CD4-positive, CD25-positive, alpha-beta regulatory T cell (primary cell): ENCODE data around the gene COX6B1. TPM values are rescaled to one million over a fixed set of nuclear protein-coding genes. Genes with fewer than 3 reads are reported as not detected.

Experiments used
- ATAC-seq, 2 donors: fragments of 150-1000 bp; cut with Tn5 transposase; one replicate each; pipeline ENCODE4 v1.10.0; 2021; ENCODE audit warnings: low read depth in 2 of 2, moderate number of reproducible peaks in 2 of 2, moderate library complexity in 1 of 2
- DNase-seq, 3 donors: peaks; one replicate each; pipeline versions ENCODE4 v3.0.0 to v3.0.0-alpha.2; 2012 to 2022; ENCODE audit warnings: mixed read lengths in 1 of 3
- H3K27ac ChIP-seq: one replicate; pipeline ENCODE4 v1.7.0; 2013; ENCODE audit warnings: mild to moderate bottlenecking, low read length; ENCODE audit not compliant: insufficient read depth, poor library complexity, severe bottlenecking
- H3K27me3 ChIP-seq: one replicate; pipeline ENCODE4 v1.7.0; 2013; ENCODE audit warnings: low read length; ENCODE audit not compliant: control insufficient read depth, insufficient read depth
- H3K36me3 ChIP-seq: one replicate; pipeline ENCODE4 v1.7.0; 2013; ENCODE audit warnings: mild to moderate bottlenecking, low read length, moderate library complexity; ENCODE audit not compliant: control insufficient read depth, insufficient read depth
- H3K4me1 ChIP-seq: 2 replicates; pipeline ENCODE4 v1.7.0; 2013; ENCODE audit warnings: mild to moderate bottlenecking, low read length; ENCODE audit not compliant: insufficient read depth, control insufficient read depth, poor library complexity, severe bottlenecking
- H3K4me3 ChIP-seq: one replicate; pipeline ENCODE4 v1.7.0; 2013; ENCODE audit warnings: low read depth, mild to moderate bottlenecking, low read length, moderate library complexity
- H3K9me3 ChIP-seq, 2 experiments: 1 replicate in 1 of 2; 2 replicates in 1 of 2; pipeline ENCODE4 v1.7.0; 2013; ENCODE audit warnings: low read length in 2 of 2, mild to moderate bottlenecking in 1 of 2, moderate library complexity in 1 of 2; ENCODE audit not compliant: control insufficient read depth in 2 of 2
- H3K27ac Mint-ChIP-seq, 3 donors: one replicate each; pipeline ENCODE4 v1.8.0; 2020 to 2022; ENCODE audit warnings: mild to moderate bottlenecking in 3 of 3, mixed read lengths in 3 of 3, moderate library complexity in 2 of 3
- H3K27me3 Mint-ChIP-seq: one replicate; pipeline ENCODE4 v1.8.0; 2022; ENCODE audit warnings: mild to moderate bottlenecking, mixed read lengths
- H3K36me3 Mint-ChIP-seq: one replicate; pipeline ENCODE4 v1.8.0; 2020; ENCODE audit warnings: mixed read lengths
- H3K4me1 Mint-ChIP-seq, 4 donors: one replicate each; pipeline ENCODE4 v1.8.0; 2020 to 2022; ENCODE audit warnings: mixed read lengths in 4 of 4, mild to moderate bottlenecking in 1 of 4
- H3K4me3 Mint-ChIP-seq, 4 donors: one replicate each; pipeline ENCODE4 v1.8.0; 2020 to 2022; ENCODE audit warnings: mild to moderate bottlenecking in 4 of 4, mixed read lengths in 4 of 4, moderate library complexity in 3 of 4
- H3K9me3 Mint-ChIP-seq, 7 donors: one replicate each; pipeline ENCODE4 v1.8.0; 2020 to 2022; ENCODE audit warnings: mixed read lengths in 7 of 7, mild to moderate bottlenecking in 3 of 7, moderate library complexity in 2 of 7
- polyA plus RNA-seq, 4 donors: library from polyadenylated mRNA; unstranded; fragments of 300-500 nt; fragmentation: Illumina TruSeq; gene quantifications; one replicate each; pipeline ENCODE4 v1.2.3, GENCODE V29; 2021
- total RNA-seq: library from RNA; stranded (reverse); gene quantifications from one replicate; pipeline ENCODE4 v1.2.3, GENCODE V29; 2022

The COX6B1 gene
- total and polyA plus RNA-seq, 5 donors from 2014 or later, result 249 to 919 (median 910) TPM

- H3K36me3 ChIP-seq, result no peaks in the 10 kb centered on the region
- H3K9me3 Mint-ChIP-seq, result no peaks in the 10 kb centered on the region
- no peaks in the 10 kb centered on the region for H3K36me3 Mint-ChIP-seq
- peaks cover 12% of the 10 kb centered on the region for H3K4me1 ChIP-seq
- H3K27ac Mint-ChIP-seq, result peak overlapping the region; percentile 92 to 99 (median 98)
- no peaks in the 10 kb centered on the region for H3K9me3 ChIP-seq
- ATAC-seq (peak; percentile 100), DNase-seq (peak; percentile 93 to 99 (median 93))
- peaks cover 4% of the 10 kb centered on the region for H3K27me3 Mint-ChIP-seq
- peak overlapping the region; percentile 73 for H3K27ac ChIP-seq
- H3K4me3 Mint-ChIP-seq, result peak overlapping the region; percentile 85 to 98 (median 96)
- peak overlapping the region; percentile 67 for H3K4me3 ChIP-seq
- H3K27me3 ChIP-seq, result no peaks in the 10 kb centered on the region
- peaks cover 3 to 8% (median 6%) of the 10 kb centered on the region in 4 donors for H3K4me1 Mint-ChIP-seq
Observed at GRCh38 chr19:35702223-35703012, 54.3 kb downstream of the COX6B1 start.

DNA sequence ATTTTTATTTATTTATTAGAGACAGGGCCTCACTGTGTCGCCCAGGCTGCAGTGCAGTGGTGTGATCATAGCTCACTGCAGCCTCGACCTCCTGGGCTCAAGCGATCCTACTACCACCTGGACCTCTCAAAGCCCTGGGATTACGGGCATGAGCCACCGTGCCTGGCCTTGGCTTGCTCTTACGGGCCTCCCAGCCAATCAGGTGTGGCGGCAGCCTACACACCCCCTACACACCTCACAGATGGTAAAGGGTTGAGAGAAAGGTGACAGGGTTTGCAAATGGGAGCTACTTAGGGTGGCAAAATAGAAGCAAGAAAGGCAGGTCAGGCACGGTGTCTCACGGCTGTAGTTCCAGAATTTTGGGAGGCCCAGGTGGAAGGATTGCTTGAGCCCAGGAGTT is 55.2 kb downstream of the COX6B1 start:
- H3K4me1 ChIP-seq, result peaks cover 12% of the 10 kb centered on the region
- Mint-ChIP-seq H3K9me3 (no peaks in the 10 kb centered on the region), H3K27me3 (peaks cover 4% of the 10 kb centered on the region), H3K4me3 (peak overlapping the region in 2 of 4 donors; percentile 98), H3K4me1 (peaks cover 3 to 8% (median 6%) of the 10 kb centered on the region in 4 donors), H3K36me3 (no peaks in the 10 kb centered on the region), H3K27ac (no peak overlapping the region)
- no peaks in the 10 kb centered on the region for H3K9me3 ChIP-seq
- H3K27ac ChIP-seq, result no peak overlapping the region
- no peak overlapping the region for H3K4me3 ChIP-seq
- no peaks in the 10 kb centered on the region for H3K27me3 ChIP-seq
- DNase-seq (no peak), ATAC-seq (no peak)
- no peaks in the 10 kb centered on the region for H3K36me3 ChIP-seq

- DNase-seq (peak in 1 of 3 donors; percentile 20), ATAC-seq (no peak)
- no peak within 1 kb of the TSS for H3K4me3 ChIP-seq
- Mint-ChIP-seq H3K4me1 (peaks cover 3 to 10% (median 6%) of the 10 kb centered on the region in 4 donors), H3K36me3 (no peaks in the 10 kb centered on the region), H3K27me3 (peaks cover 4% of the 10 kb centered on the region), H3K4me3 (peak within 1 kb of the TSS in 1 of 4 donors; percentile 41), H3K27ac (no peak within 1 kb of the TSS), H3K9me3 (no peaks in the 10 kb centered on the region)
- no peaks in the 10 kb centered on the region for H3K9me3 ChIP-seq
- no peak within 1 kb of the TSS for H3K27ac ChIP-seq
- H3K27me3 ChIP-seq, result no peaks in the 10 kb centered on the region
- no peaks in the 10 kb centered on the region for H3K36me3 ChIP-seq
- peaks cover 12% of the 10 kb centered on the region for H3K4me1 ChIP-seq
Observed at GRCh38 chr19:35704218-35704617, 56.1 kb downstream of the COX6B1 start, which contains the start of gene ZBTB32. ZBTB32 (plus strand) TSS chr19:35704558; CDS start chr19:35714627, 10,069 bp downstream.

Other genes with a start within 250 kb of the COX6B1 start
- gene FFAR2, start 200.1 kb upstream of the COX6B1 start, total RNA-seq, result not detected
- not detected for gene FFAR2, start 200.1 kb upstream of the COX6B1 start, polyA plus RNA-seq
- not detected for gene KRTDAP, start 157.9 kb upstream of the COX6B1 start, total RNA-seq
- not detected for gene KRTDAP, start 157.9 kb upstream of the COX6B1 start, polyA plus RNA-seq
- gene DMKN, start 134.7 kb upstream of the COX6B1 start, total RNA-seq, result not detected
- gene DMKN, start 134.7 kb upstream of the COX6B1 start, polyA plus RNA-seq, result 1 to 10 TPM in 2 of 4 donors, under 1 TPM in 1, not detected in 1; 0.74 to 1.6 (median 1.0) TPM
- not detected for gene SBSN, start 120.0 kb upstream of the COX6B1 start, total RNA-seq
- gene SBSN, start 120.0 kb upstream of the COX6B1 start, polyA plus RNA-seq, result not detected
- not detected for gene GAPDHS, start 114.9 kb upstream of the COX6B1 start, total RNA-seq
- not detected for gene GAPDHS, start 114.9 kb upstream of the COX6B1 start, polyA plus RNA-seq
- gene TMEM147, start 102.7 kb upstream of the COX6B1 start, total RNA-seq, result 37.1 TPM
- 100 to 1,000 TPM; 155 to 179 (median 160) TPM for gene TMEM147, start 102.7 kb upstream of the COX6B1 start, polyA plus RNA-seq
- not detected for gene ATP4A, start 84.7 kb upstream of the COX6B1 start, total RNA-seq
- not detected for gene ATP4A, start 84.7 kb upstream of the COX6B1 start, polyA plus RNA-seq
- gene PMIS2, start 62.1 kb upstream of the COX6B1 start, total RNA-seq, result not detected
- not detected for gene PMIS2, start 62.1 kb upstream of the COX6B1 start, polyA plus RNA-seq
- gene HAUS5, start 35.6 kb upstream of the COX6B1 start, total RNA-seq, result 25.9 TPM
- gene HAUS5, start 35.6 kb upstream of the COX6B1 start, polyA plus RNA-seq, result 1 to 10 TPM; 5.1 to 8.1 (median 6.6) TPM
- 52.3 TPM for gene RBM42, start 19.3 kb upstream of the COX6B1 start, total RNA-seq
- gene RBM42, start 19.3 kb upstream of the COX6B1 start, polyA plus RNA-seq, result 10 to 100 TPM; 54.4 to 69.0 (median 59.2) TPM
- not detected for gene ETV2, start 6.6 kb upstream of the COX6B1 start, total RNA-seq
- gene ETV2, start 6.6 kb upstream of the COX6B1 start, polyA plus RNA-seq, result under 1 TPM in 3 of 4 donors, not detected in 1; 0.44 to 0.67 (median 0.46) TPM
- gene UPK1A, start 18.2 kb downstream of the COX6B1 start, total RNA-seq, result not detected
- gene UPK1A, start 18.2 kb downstream of the COX6B1 start, polyA plus RNA-seq, result not detected
- 42.0 TPM for gene ZBTB32, start 56.2 kb downstream of the COX6B1 start, total RNA-seq
- 1 to 10 TPM; 3.1 to 5.3 (median 4.6) TPM for gene ZBTB32, start 56.2 kb downstream of the COX6B1 start, polyA plus RNA-seq
- 73.0 TPM for gene KMT2B, start 69.7 kb downstream of the COX6B1 start, total RNA-seq
- gene KMT2B, start 69.7 kb downstream of the COX6B1 start, polyA plus RNA-seq, result 1 to 10 TPM in 1 of 4 donors, under 1 TPM in 3; 0.45 to 1.1 (median 0.68) TPM
- 80.5 TPM for gene IGFLR1, start 94.1 kb downstream of the COX6B1 start, total RNA-seq
- gene IGFLR1, start 94.1 kb downstream of the COX6B1 start, polyA plus RNA-seq, result 100 to 1,000 TPM; 109 to 151 (median 125) TPM
- 70.8 TPM for gene U2AF1L4, start 97.1 kb downstream of the COX6B1 start, total RNA-seq
- 10 to 100 TPM; 48.4 to 66.5 (median 58.5) TPM for gene U2AF1L4, start 97.1 kb downstream of the COX6B1 start, polyA plus RNA-seq
- 21.1 TPM for gene PSENEN, start 97.3 kb downstream of the COX6B1 start, total RNA-seq
- gene PSENEN, start 97.3 kb downstream of the COX6B1 start, polyA plus RNA-seq, result 10 to 100 TPM; 66.1 to 99.6 (median 72.9) TPM
- 11.7 TPM for gene LIN37, start 100.3 kb downstream of the COX6B1 start, total RNA-seq
- gene LIN37, start 100.3 kb downstream of the COX6B1 start, polyA plus RNA-seq, result 10 to 100 TPM in 3 of 4 donors, 1 to 10 TPM in 1; 9.9 to 16.5 (median 11.8) TPM
- not detected for gene HSPB6, start 108.7 kb downstream of the COX6B1 start, total RNA-seq
- gene HSPB6, start 108.7 kb downstream of the COX6B1 start, polyA plus RNA-seq, result not detected
- gene PROSER3, start 109.9 kb downstream of the COX6B1 start, total RNA-seq, result 39.5 TPM
- gene PROSER3, start 109.9 kb downstream of the COX6B1 start, polyA plus RNA-seq, result 1 to 10 TPM; 4.3 to 6.4 (median 5.0) TPM
- 46.7 TPM for gene ARHGAP33, start 127.2 kb downstream of the COX6B1 start, total RNA-seq
- under 1 TPM in 1 of 4 donors, not detected in 3; 0.40 TPM for gene ARHGAP33, start 127.2 kb downstream of the COX6B1 start, polyA plus RNA-seq
- not detected for gene PRODH2, start 164.5 kb downstream of the COX6B1 start, total RNA-seq
- gene PRODH2, start 164.5 kb downstream of the COX6B1 start, polyA plus RNA-seq, result not detected
- gene NPHS1, start 204.2 kb downstream of the COX6B1 start, total RNA-seq, result not detected
- gene NPHS1, start 204.2 kb downstream of the COX6B1 start, polyA plus RNA-seq, result not detected
- gene KIRREL2, start 208.6 kb downstream of the COX6B1 start, total RNA-seq, result not detected
- not detected for gene KIRREL2, start 208.6 kb downstream of the COX6B1 start, polyA plus RNA-seq
- not detected for gene APLP1, start 220.3 kb downstream of the COX6B1 start, total RNA-seq
- not detected for gene APLP1, start 220.3 kb downstream of the COX6B1 start, polyA plus RNA-seq